Kidney (tissue), 14 donors: ENCODE results near the gene GMDS. TPM values are rescaled to one million over a fixed set of nuclear protein-coding genes. Genes with fewer than 3 reads are reported as not detected.

ENCODE experiments used
- DNase-seq, 5 donors: peaks; one replicate each; pipeline ENCODE4 v3.0.0-alpha.2; 2013 to 2020
- FAIRE-seq: peaks from 2 replicates; lab custom pipeline; 2012; peaks lifted over from hg19 to GRCh38; lab: Jason Lieb, UNC
- H3K27ac ChIP-seq, 2 donors: one replicate each; pipeline ENCODE4 v1.7.0; 2013; ENCODE audit warnings: low read depth in 2 of 2, low read length in 2 of 2, inconsistent platforms in 1 of 2
- H3K27me3 ChIP-seq: one replicate; pipeline ENCODE4 v1.7.1; 2013; ENCODE audit warnings: low read length, inconsistent platforms; ENCODE audit not compliant: control insufficient read depth, insufficient read depth
- H3K36me3 ChIP-seq, 3 donors: one replicate each; pipeline versions ENCODE4 v1.7.0 to v1.7.1; 2013; ENCODE audit warnings: low read length in 3 of 3, control low read depth in 1 of 3, inconsistent platforms in 1 of 3; ENCODE audit not compliant: insufficient read depth in 3 of 3, control insufficient read depth in 2 of 3
- H3K4me1 ChIP-seq, 3 donors: one replicate each; pipeline versions ENCODE4 v1.7.0 to v1.7.1; 2013; ENCODE audit warnings: low read length in 3 of 3, inconsistent platforms in 1 of 3, low read depth in 1 of 3; ENCODE audit not compliant: control insufficient read depth in 2 of 3, insufficient read depth in 2 of 3
- H3K4me3 ChIP-seq, 3 donors: one replicate each; pipeline versions ENCODE4 v1.7.0 to v1.8.1; 2013; ENCODE audit warnings: low read length in 3 of 3, control low read depth in 1 of 3, inconsistent platforms in 1 of 3
- H3K9ac ChIP-seq, 3 donors: one replicate each; pipeline versions ENCODE4 v1.7.0 to v1.7.1; 2013; ENCODE audit warnings: low read length in 3 of 3, control low read depth in 1 of 3, inconsistent platforms in 1 of 3
- H3K9me3 ChIP-seq, 3 donors: one replicate each; pipeline versions ENCODE4 v1.7.0 to v1.7.1; 2013; ENCODE audit warnings: low read length in 3 of 3, control low read depth in 1 of 3, inconsistent platforms in 1 of 3; ENCODE audit not compliant: control insufficient read depth in 2 of 3, insufficient read depth in 1 of 3
- CTCF ChIP-seq: IDR thresholded peaks from 3 replicates; pipeline ENCODE4 v1.5.1; 2012; ENCODE audit warnings: mild to moderate bottlenecking, moderate library complexity, borderline replicate concordance; ENCODE audit not compliant: insufficient read depth; ENCODE audit errors: extremely low read depth
- intact Hi-C: fragments of 100-400 bp; cut with DNase I; formaldehyde crosslinking; loops from one replicate; pipeline ENCODE4 v1.11.1; 2022
- polyA plus RNA-seq: library from polyadenylated mRNA; stranded (reverse); fragments of 350-450 nt; fragmentation: Illumina TruSeq; extraction: RNeasy Lipid Tissue Mini Kit (QIAGEN cat#74804); gene quantifications from one replicate; pipeline ENCODE4 v1.2.3, GENCODE V29; 2014; ENCODE audit warnings: low read depth, low replicate concordance; ENCODE audit not compliant: insufficient read depth
- total RNA-seq: library from RNA; stranded (reverse); fragmentation: NEBNext Ultra II Directional; extraction: Animal tissue kit (Norgen Biotek cat#: 25700); gene quantifications from one replicate; pipeline ENCODE4 v1.2.1, GENCODE V29; 2021
- donor health status: control.
- donor health status: control.
- donor health status: control.
- donor health status: control.
- donor health status: control.
- donor health status: DM: yes; HTN: yes; CAD: no.
- donor health status: Normal renal cell carcinoma (clear cell type).

The GMDS gene
- total and polyA plus RNA-seq, 2 donors from 2014 or later = 49.6 to 63.7 TPM

DNA sequence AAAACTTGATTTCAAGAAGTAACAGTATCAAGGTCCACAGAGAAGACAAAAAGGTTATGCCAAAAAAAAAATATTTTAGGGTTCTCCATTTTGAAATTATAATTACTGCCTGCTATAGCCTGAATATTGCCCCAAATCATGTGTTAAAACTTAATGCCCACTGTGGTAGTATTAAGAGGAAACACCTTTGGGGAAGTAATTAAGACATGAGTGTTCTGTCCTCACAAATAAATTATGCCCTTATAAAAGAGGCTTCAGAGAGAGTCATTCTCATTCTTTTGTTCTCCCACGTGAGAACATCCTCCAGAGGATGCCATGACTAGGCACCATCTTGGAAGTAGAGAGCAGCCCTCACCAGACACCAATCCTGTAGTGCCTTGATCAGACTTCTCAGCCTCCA is 66.2 kb downstream of the GMDS start:
- TF ChIP-seq CTCF = no peak
- DNase-seq (no peak), FAIRE-seq (no peak)
- Histone ChIP-seq H3K4me1 (peaks cover 0 to 4% (median 2%) of the 10 kb centered on the region in 3 donors), H3K4me3 (no peak overlapping the region), H3K27me3 (no peaks in the 10 kb centered on the region), H3K9me3 (no peaks in the 10 kb centered on the region), H3K36me3 (no peaks in the 10 kb centered on the region), H3K27ac (no peak overlapping the region), H3K9ac (no peak overlapping the region)
- intact Hi-C loops = no loop called here

- Histone ChIP-seq H3K9ac (no peak overlapping the region), H3K9me3 (no peaks in the 10 kb centered on the region), H3K36me3 (no peaks in the 10 kb centered on the region), H3K4me3 (no peak overlapping the region), H3K27ac (no peak overlapping the region), H3K4me1 (peaks cover 0 to 4% (median 2%) of the 10 kb centered on the region in 3 donors), H3K27me3 (no peaks in the 10 kb centered on the region)
- DNase-seq (no peak), FAIRE-seq (no peak)
- intact Hi-C loops = no loop called here
- TF ChIP-seq CTCF = no peak
Observed at GRCh38 chr6:2178125-2178524, 67.3 kb downstream of the GMDS start.

DNA sequence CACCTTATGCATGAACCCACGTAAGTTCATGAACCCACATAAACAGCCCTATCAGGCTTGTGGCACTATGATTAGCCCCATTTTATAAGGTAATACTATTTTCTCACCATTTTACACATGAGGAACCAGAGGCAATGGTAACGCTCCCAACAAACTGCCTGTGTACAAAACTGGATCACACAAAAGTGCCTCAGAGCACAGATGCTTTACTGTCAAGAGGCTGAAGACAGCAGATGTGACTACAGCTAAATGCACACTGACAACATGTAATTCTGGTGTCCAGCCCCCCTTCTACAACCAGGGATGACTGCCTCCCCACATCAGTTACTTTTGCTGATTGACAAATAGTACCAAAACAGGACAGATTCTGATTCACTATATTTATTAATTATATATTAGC is 69.6 kb downstream of the GMDS start:
- no peaks in the 10 kb centered on the region for H3K36me3 ChIP-seq
- no peak overlapping the region for H3K4me3 ChIP-seq
- intact Hi-C loops = no loop called here
- H3K27ac ChIP-seq = no peak overlapping the region
- FAIRE-seq (no peak), DNase-seq (no peak)
- H3K4me1 ChIP-seq = no peaks in the 10 kb centered on the region
- H3K9me3 ChIP-seq = no peaks in the 10 kb centered on the region
- no peak overlapping the region for H3K9ac ChIP-seq
- TF ChIP-seq CTCF = no peak
- H3K27me3 ChIP-seq = no peaks in the 10 kb centered on the region

- no peaks in the 10 kb centered on the region for H3K4me1 ChIP-seq
- H3K9ac ChIP-seq = no peak overlapping the region
- no peaks in the 10 kb centered on the region for H3K27me3 ChIP-seq
- no peak overlapping the region for H3K4me3 ChIP-seq
- intact Hi-C loops = no loop called here
- no peak for DNase-seq
- H3K9me3 ChIP-seq = no peaks in the 10 kb centered on the region
- H3K27ac ChIP-seq = no peak overlapping the region
- FAIRE-seq = no peak
- no peak for TF ChIP-seq CTCF
- H3K36me3 ChIP-seq = no peaks in the 10 kb centered on the region
Observed at GRCh38 chr6:2173203-2173961, 72.0 kb downstream of the GMDS start.
